RWPE2 (cell line): ENCODE results near the gene MYH15.

Source experiments
- ATAC-seq: fragments of 200-7000 bp; cut with Tn5 transposase; 3 replicates; pipeline ENCODE4 v1.9.1; 2021; ENCODE audit warnings: low read depth
- DNase-seq: peaks from one replicate; pipeline ENCODE4 v3.0.0-alpha.2; 2020; ENCODE audit warnings: low spot score
- H3K27ac ChIP-seq: fragments of 450-650 bp; 2 replicates; pipeline ENCODE4 v1.5.1; 2017; ENCODE audit warnings: mild to moderate bottlenecking; ENCODE audit not compliant: poor library complexity, severe bottlenecking
- H3K27me3 ChIP-seq: fragments of 250-450 bp; sonication (Bioruptor Pico); 2 replicates; pipeline ENCODE4 v1.5.1; 2021; ENCODE audit warnings: mild to moderate bottlenecking, moderate library complexity; ENCODE audit not compliant: insufficient read depth, poor library complexity, severe bottlenecking
- H3K36me3 ChIP-seq: fragments of 250-450 bp; sonication (Bioruptor Pico); 2 replicates; pipeline ENCODE4 v1.5.1; 2020; ENCODE audit warnings: low read depth, mild to moderate bottlenecking, moderate library complexity
- H3K4me1 ChIP-seq: fragments of 250-450 bp; sonication (Bioruptor Pico); 2 replicates; pipeline ENCODE4 v1.5.1; 2021; ENCODE audit warnings: mild to moderate bottlenecking, moderate library complexity; ENCODE audit not compliant: insufficient read depth, poor library complexity, severe bottlenecking
- H3K4me3 ChIP-seq: fragments of 250-450 bp; sonication (Bioruptor Pico); 2 replicates; pipeline ENCODE4 v1.5.1; 2021; ENCODE audit warnings: mild to moderate bottlenecking, moderate library complexity; ENCODE audit not compliant: severe bottlenecking
- H3K9me3 ChIP-seq: fragments of 250-450 bp; sonication (Bioruptor Pico); 2 replicates; pipeline ENCODE4 v1.5.1; 2021; ENCODE audit warnings: mild to moderate bottlenecking, moderate library complexity; ENCODE audit not compliant: severe bottlenecking
- TF ChIP-seq, protein P1 (sequence below): fragments of 450-650 bp; IDR thresholded peaks from one replicate; pipeline ENCODE4 v1.5.1; 2017; ENCODE audit warnings: mild to moderate bottlenecking, moderate library complexity; ENCODE audit not compliant: poor library complexity, severe bottlenecking

MYH15 gene

DNA sequence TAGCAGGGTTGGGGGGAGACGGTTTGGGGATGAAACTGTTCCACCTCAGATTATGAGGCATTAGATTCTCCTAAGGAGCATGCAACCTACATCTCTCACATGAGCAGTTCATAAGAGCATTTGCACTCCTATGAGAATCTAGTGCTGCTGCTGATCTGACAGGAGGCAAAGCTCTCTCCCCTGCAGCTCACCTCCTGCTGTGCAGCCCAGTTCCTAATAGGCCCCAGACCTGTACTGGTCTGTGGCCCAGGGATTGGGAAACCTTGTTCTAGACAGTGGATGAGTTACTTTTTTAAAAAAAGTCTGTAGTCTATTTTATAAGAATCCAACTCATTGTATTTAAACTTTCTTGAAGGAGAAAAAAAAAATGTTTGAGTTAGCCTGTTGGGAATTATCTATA, 114.1 kb downstream of the MYH15 start:
- TF ChIP-seq, protein P1, sequence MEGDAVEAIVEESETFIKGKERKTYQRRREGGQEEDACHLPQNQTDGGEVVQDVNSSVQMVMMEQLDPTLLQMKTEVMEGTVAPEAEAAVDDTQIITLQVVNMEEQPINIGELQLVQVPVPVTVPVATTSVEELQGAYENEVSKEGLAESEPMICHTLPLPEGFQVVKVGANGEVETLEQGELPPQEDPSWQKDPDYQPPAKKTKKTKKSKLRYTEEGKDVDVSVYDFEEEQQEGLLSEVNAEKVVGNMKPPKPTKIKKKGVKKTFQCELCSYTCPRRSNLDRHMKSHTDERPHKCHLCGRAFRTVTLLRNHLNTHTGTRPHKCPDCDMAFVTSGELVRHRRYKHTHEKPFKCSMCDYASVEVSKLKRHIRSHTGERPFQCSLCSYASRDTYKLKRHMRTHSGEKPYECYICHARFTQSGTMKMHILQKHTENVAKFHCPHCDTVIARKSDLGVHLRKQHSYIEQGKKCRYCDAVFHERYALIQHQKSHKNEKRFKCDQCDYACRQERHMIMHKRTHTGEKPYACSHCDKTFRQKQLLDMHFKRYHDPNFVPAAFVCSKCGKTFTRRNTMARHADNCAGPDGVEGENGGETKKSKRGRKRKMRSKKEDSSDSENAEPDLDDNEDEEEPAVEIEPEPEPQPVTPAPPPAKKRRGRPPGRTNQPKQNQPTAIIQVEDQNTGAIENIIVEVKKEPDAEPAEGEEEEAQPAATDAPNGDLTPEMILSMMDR = no peak
- DNase-seq = no peak
- no peak for ATAC-seq
- H3K27ac ChIP-seq = no peak overlapping the region
- no peaks in the 10 kb centered on the region for H3K36me3 ChIP-seq
- no peaks in the 10 kb centered on the region for H3K4me1 ChIP-seq
- no peaks in the 10 kb centered on the region for H3K9me3 ChIP-seq
- no peaks in the 10 kb centered on the region for H3K27me3 ChIP-seq
- no peak overlapping the region for H3K4me3 ChIP-seq

DNA sequence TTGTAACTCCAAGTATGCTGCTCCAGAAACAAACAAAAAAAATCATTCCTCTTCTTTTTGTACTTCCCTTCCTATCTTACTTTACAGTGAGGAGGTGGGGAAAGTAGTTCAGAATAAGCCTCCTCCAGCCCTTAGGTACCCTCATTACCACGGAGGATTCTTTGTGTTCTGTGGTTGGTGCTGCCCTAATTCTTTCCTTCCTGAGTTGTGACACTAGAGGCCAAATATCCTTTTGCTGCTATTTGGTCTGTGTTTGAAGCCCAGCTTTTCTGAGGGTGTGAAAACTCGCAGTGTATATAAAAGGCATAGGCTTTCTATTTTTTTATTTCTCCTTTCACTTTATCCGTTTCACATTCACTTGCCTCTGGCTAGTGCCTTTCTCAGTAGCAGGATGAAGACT, 115.8 kb downstream of the MYH15 start:
- no peak overlapping the region for H3K27ac ChIP-seq
- no peaks in the 10 kb centered on the region for H3K4me1 ChIP-seq
- no peaks in the 10 kb centered on the region for H3K36me3 ChIP-seq
- no peaks in the 10 kb centered on the region for H3K27me3 ChIP-seq
- TF ChIP-seq, protein P1 = no peak
- DNase-seq (no peak), ATAC-seq (no peak)
- no peak overlapping the region for H3K4me3 ChIP-seq
- H3K9me3 ChIP-seq = no peaks in the 10 kb centered on the region

DNA sequence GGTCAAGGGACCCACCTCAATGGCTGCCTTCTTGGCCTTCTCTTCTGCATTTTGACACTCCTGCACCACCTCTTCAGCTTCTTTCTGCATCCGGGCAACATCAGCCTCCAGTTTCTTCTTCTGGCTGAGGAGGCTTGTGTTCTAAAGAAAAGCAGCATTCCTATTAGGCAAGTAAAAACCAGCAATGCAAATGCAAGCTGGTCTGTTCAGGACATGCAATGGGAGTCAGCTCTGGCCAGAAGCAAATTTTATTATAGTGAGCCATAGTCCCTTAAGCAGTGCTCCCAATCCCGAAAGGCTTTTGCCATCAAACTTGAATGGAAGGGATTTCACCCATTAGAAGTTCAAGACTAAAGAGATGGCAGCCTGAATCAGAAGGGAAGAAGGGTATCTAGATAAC, 116.4 kb downstream of the MYH15 start:
- H3K27ac ChIP-seq = no peak overlapping the region
- DNase-seq = no peak

GRCh38 chr3:108393128-108393900, 117.1 kb downstream of the MYH15 start:
- Histone ChIP-seq H3K27me3 (no peaks in the 10 kb centered on the region), H3K27ac (no peak overlapping the region), H3K4me3 (no peak overlapping the region), H3K9me3 (no peaks in the 10 kb centered on the region), H3K36me3 (no peaks in the 10 kb centered on the region), H3K4me1 (no peaks in the 10 kb centered on the region)
- ATAC-seq (no peak), DNase-seq (no peak)
- TF ChIP-seq, protein P1 = no peak

More for the DNA sequence above, 116.4 kb downstream of the MYH15 start:
- Histone ChIP-seq H3K27me3 (no peaks in the 10 kb centered on the region), H3K36me3 (no peaks in the 10 kb centered on the region), H3K4me3 (no peak overlapping the region), H3K9me3 (no peaks in the 10 kb centered on the region), H3K4me1 (no peaks in the 10 kb centered on the region)
- ATAC-seq = no peak
- TF ChIP-seq, protein P1 = no peak

- 0 out of 3 replicates have a peak, but pooled peaks have one; percentile 38 for ATAC-seq
- Histone ChIP-seq H3K4me1 (no peaks in the 10 kb centered on the region), H3K36me3 (no peaks in the 10 kb centered on the region), H3K4me3 (no peak overlapping the region), H3K9me3 (no peaks in the 10 kb centered on the region), H3K27ac (no peak overlapping the region), H3K27me3 (no peaks in the 10 kb centered on the region)
- TF ChIP-seq, protein P1 = no peak
- no peak for DNase-seq
Measured at GRCh38 chr3:108391917-108392593, 118.3 kb downstream of the MYH15 start.
